Activated B cell treated with CpG ODN at 0.5 μM for 24 hours (primary cell): ENCODE measurements around the gene PRSS16. TPM values are rescaled to one million over a fixed set of nuclear protein-coding genes. Genes with fewer than 3 reads are reported as not detected.

ENCODE experiments used
- ATAC-seq: fragments of 200-7000 bp; cut with Tn5 transposase; one replicate; pipeline ENCODE4 v1.10.0; 2021; ENCODE audit warnings: low read depth, mild to moderate bottlenecking, moderate library complexity
- CTCF ChIA-PET: fragments of 350-600 bp; sonication (Branson Sonifier 250); formaldehyde crosslinking; loops from one replicate; lab custom pipeline; 2021; ENCODE audit warnings: antibody characterized with exemption; lab: Charles Lee
- POLR2A ChIA-PET: fragments of 350-600 bp; sonication (Branson Sonifier 250); formaldehyde crosslinking; loops from one replicate; lab custom pipeline; 2021; ENCODE audit warnings: antibody characterized with exemption; lab: Charles Lee
- DNase-seq: peaks from one replicate; pipeline ENCODE4 v3.0.0; 2022
- H3K27ac Mint-ChIP-seq: one replicate; pipeline ENCODE4 v1.8.0; 2020; ENCODE audit warnings: mixed read lengths
- H3K27me3 Mint-ChIP-seq: one replicate; pipeline ENCODE4 v1.8.0; 2021; ENCODE audit warnings: mixed read lengths
- H3K36me3 Mint-ChIP-seq: one replicate; pipeline ENCODE4 v1.8.0; 2021; ENCODE audit warnings: low read depth, mixed read lengths
- H3K4me1 Mint-ChIP-seq: one replicate; pipeline ENCODE4 v1.8.0; 2021; ENCODE audit warnings: mixed read lengths
- H3K4me3 Mint-ChIP-seq: one replicate; pipeline ENCODE4 v1.8.0; 2020; ENCODE audit warnings: mild to moderate bottlenecking, mixed read lengths
- H3K9me3 Mint-ChIP-seq: one replicate; pipeline ENCODE4 v1.8.0; 2020; ENCODE audit warnings: mixed read lengths
- CTCF ChIP-seq: fragments of 200-600 bp; IDR thresholded peaks from one replicate; pipeline ENCODE4 v1.8.0; 2022; ENCODE audit warnings: antibody characterized with exemption, mild to moderate bottlenecking
- intact Hi-C: fragments of 100-400 bp; cut with micrococcal nuclease; formaldehyde crosslinking; loops from one replicate; pipeline ENCODE4 v1.15.1; 2024
- total RNA-seq: library from RNA; stranded (reverse); gene quantifications from 2 replicates; pipeline ENCODE4 v1.2.3, GENCODE V29; 2022

PRSS16 gene
- total RNA-seq, 1 donor from 2014 or later: 0.91 TPM

GRCh38 chr6:27238010-27238983, 9.2 kb upstream of the PRSS16 start:
- TF ChIP-seq CTCF: no peak
- POLR2A ChIA-PET: no interaction called here
- no peak overlapping the region for H3K4me3 Mint-ChIP-seq
- DNase-seq: no peak
- intact Hi-C loops: loop anchor here (5.0 kb wide), 2 partner anchors 44 to 59 kb away; no protein-coding TSS in a partner anchor
- H3K27ac Mint-ChIP-seq: no peak overlapping the region
- peaks cover 69% of the 10 kb centered on the region for H3K27me3 Mint-ChIP-seq
- H3K4me1 Mint-ChIP-seq: peaks cover 13% of the 10 kb centered on the region
- CTCF ChIA-PET: no interaction called here
- no peak for ATAC-seq
- no peaks in the 10 kb centered on the region for H3K36me3 Mint-ChIP-seq
- H3K9me3 Mint-ChIP-seq: peaks cover 6% of the 10 kb centered on the region

- no peaks in the 10 kb centered on the region for H3K36me3 Mint-ChIP-seq
- H3K4me3 Mint-ChIP-seq: no peak overlapping the region
- peaks cover 6% of the 10 kb centered on the region for H3K9me3 Mint-ChIP-seq
- TF ChIP-seq CTCF: no peak
- H3K4me1 Mint-ChIP-seq: peaks cover 13% of the 10 kb centered on the region
- H3K27me3 Mint-ChIP-seq: peaks cover 70% of the 10 kb centered on the region
- POLR2A ChIA-PET: no interaction called here
- DNase-seq: no peak
- CTCF ChIA-PET: no interaction called here
- no peak for ATAC-seq
- intact Hi-C loops: loop anchor here (5.0 kb wide), 2 partner anchors 43 to 58 kb away; no protein-coding TSS in a partner anchor
- no peak overlapping the region for H3K27ac Mint-ChIP-seq
Measured at GRCh38 chr6:27239258-27239657, 8.2 kb upstream of the PRSS16 start.

GRCh38 chr6:27241443-27241842, 6.1 kb upstream of the PRSS16 start:
- Mint-ChIP-seq H3K27me3 (peaks cover 60% of the 10 kb centered on the region), H3K4me3 (no peak overlapping the region), H3K4me1 (peaks cover 8% of the 10 kb centered on the region), H3K9me3 (peaks cover 6% of the 10 kb centered on the region), H3K36me3 (no peaks in the 10 kb centered on the region), H3K27ac (no peak overlapping the region)
- DNase-seq: no peak
- ChIA-PET POLR2A (no interaction called here), CTCF (no interaction called here)
- intact Hi-C loops: no loop called here
- ATAC-seq: no peak
- no peak for TF ChIP-seq CTCF

- H3K36me3 Mint-ChIP-seq: no peaks in the 10 kb centered on the region
- H3K27ac Mint-ChIP-seq: no peak overlapping the region
- ATAC-seq: no peak
- DNase-seq: no peak
- intact Hi-C loops: no loop called here
- ChIA-PET CTCF (no interaction called here), POLR2A (interaction anchor here (0.6 kb wide), 1 partner anchor 947 kb away, joined by 3 read pairs; no protein-coding TSS in a partner anchor)
- H3K9me3 Mint-ChIP-seq: no peaks in the 10 kb centered on the region
- peaks cover 47% of the 10 kb centered on the region for H3K27me3 Mint-ChIP-seq
- H3K4me1 Mint-ChIP-seq: peaks cover 4% of the 10 kb centered on the region
- TF ChIP-seq CTCF: no peak
- no peak overlapping the region for H3K4me3 Mint-ChIP-seq
Measured at GRCh38 chr6:27242589-27243265, 4.8 kb upstream of the PRSS16 start.

- no peaks in the 10 kb centered on the region for H3K36me3 Mint-ChIP-seq
- H3K27ac Mint-ChIP-seq: no peak overlapping the region
- peaks cover 14% of the 10 kb centered on the region for H3K4me1 Mint-ChIP-seq
- ChIA-PET POLR2A (no interaction called here), CTCF (no interaction called here)
- no peak overlapping the region for H3K4me3 Mint-ChIP-seq
- intact Hi-C loops: no loop called here
- ATAC-seq (no peak), DNase-seq (no peak)
- H3K9me3 Mint-ChIP-seq: no peaks in the 10 kb centered on the region
- peaks cover 37% of the 10 kb centered on the region for H3K27me3 Mint-ChIP-seq
- TF ChIP-seq CTCF: no peak
Measured at GRCh38 chr6:27248783-27249182, 1.3 kb downstream of the PRSS16 start.
